ENCODE data around the gene PCDHA5. TPM values are rescaled to one million over a fixed set of nuclear protein-coding genes. Genes with fewer than 3 reads are reported as not detected.
A peak's percentile ranks its signal among the peaks of the same experiment; 100 is the strongest.
"Not testable (repeated sequence)": the region's sequence is repeated elsewhere in the genome, so short reads cannot be mapped to it uniquely, and the experiment has no call there.

PCDHA5 gene
- total RNA-seq, 1 experiment from 2014 or later: 0.33 TPM

DNA sequence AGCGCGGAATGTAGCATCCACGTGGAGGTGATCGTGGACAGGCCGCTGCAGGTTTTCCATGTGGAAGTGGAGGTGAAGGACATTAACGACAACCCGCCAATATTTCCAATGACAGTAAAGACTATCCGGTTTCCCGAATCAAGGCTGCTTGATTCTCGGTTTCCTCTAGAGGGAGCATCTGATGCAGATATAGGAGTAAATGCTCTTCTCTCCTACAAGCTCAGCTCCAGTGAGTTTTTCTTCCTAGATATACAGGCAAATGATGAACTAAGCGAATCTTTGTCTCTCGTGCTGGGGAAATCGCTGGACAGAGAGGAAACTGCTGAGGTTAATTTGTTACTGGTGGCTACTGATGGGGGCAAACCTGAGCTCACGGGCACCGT, 26.2 kb upstream of the PCDHA5 start:
- Histone ChIP-seq H3K4me1 (ENCODE audit: insufficient read depth, low read length) (no peaks in the 10 kb centered on the region), H2BK20ac (ENCODE audit: low read depth, low read length, poor library complexity, severe bottlenecking) (no peak overlapping the region), H2BK5ac (ENCODE audit: insufficient read length, low read length) (no peak overlapping the region), H3K14ac (ENCODE audit: insufficient read depth, low read length) (no peak overlapping the region), H4K20me1 (ENCODE audit: control insufficient read depth, insufficient read depth, insufficient read length) (no peaks in the 10 kb centered on the region), H2BK120ac (ENCODE audit: low read depth, low read length, poor library complexity, severe bottlenecking) (no peak overlapping the region), H3K9ac (ENCODE audit: extremely low read depth, insufficient read length, low read length) (no peak overlapping the region), H3K23me2 (ENCODE audit: insufficient read length, low read depth, low read length, poor library complexity, severe bottlenecking) (peaks cover 2% of the 10 kb centered on the region), H4K8ac (replicated peaks; ENCODE audit: insufficient read length, low read depth, low read length) (no peak overlapping the region), H2BK12ac (ENCODE audit: insufficient read length, low read depth, low read length) (no peak overlapping the region), H3K9me3 (ENCODE audit: control insufficient read depth, low read depth, low read length) (no peaks in the 10 kb centered on the region), H3K4me2 (ENCODE audit: insufficient read depth, insufficient read length, low read length) (peak overlapping the region; percentile 46), H4K5ac (ENCODE audit: insufficient read length, low read depth, low read length) (no peak overlapping the region), H2AFZ (ENCODE audit: low read length) (no peak overlapping the region), H3K27me3 (ENCODE audit: insufficient read depth, low read length) (no peaks in the 10 kb centered on the region), H3K79me1 (ENCODE audit: insufficient read depth, low read depth, low read length, poor library complexity, severe bottlenecking) (no peaks in the 10 kb centered on the region), H3K4ac (ENCODE audit: low read depth, low read length) (no peak overlapping the region), H2BK15ac (ENCODE audit: low read depth, low read length) (no peak overlapping the region), H3K23ac (ENCODE audit: insufficient read length, low read depth, low read length) (no peak overlapping the region), H3K27ac (ENCODE audit: insufficient read length, low read depth, low read length) (no peak overlapping the region), H3K56ac (ENCODE audit: insufficient read length, low read depth, low read length) (no peak overlapping the region), H3T11ph (ENCODE audit: low read length) (no peak overlapping the region), H2AK5ac (ENCODE audit: insufficient read length, low read length) (no peak overlapping the region), H3K79me2 (ENCODE audit: insufficient read depth, low read length) (no peaks in the 10 kb centered on the region), H4K91ac (ENCODE audit: insufficient read length, low read depth, low read length) (no peak overlapping the region), H3K18ac (ENCODE audit: insufficient read length, low read depth, low read length) (no peak overlapping the region)
- peaks cover 51 to 64% of the 10 kb centered on the region in 2 experiments for H3K9me3 Mint-ChIP-seq
- peak overlapping the region in 1 of 2 experiments; percentile 62; a peak in 2 of 5 replicates for H3K4me3 Mint-ChIP-seq
- H3K27me3 Mint-ChIP-seq (ENCODE audit: low read depth): no peaks in the 10 kb centered on the region
- H3K4me1 Mint-ChIP-seq: no peaks in the 10 kb centered on the region
- no peak overlapping the region for H3K27ac Mint-ChIP-seq
- WGBS (ENCODE audit: extremely low coverage, insufficient read length, low lambda C conversion rate): no CpG with 5 or more reads among the region's 15 CpGs
- TF ChIP-seq, protein P1, sequence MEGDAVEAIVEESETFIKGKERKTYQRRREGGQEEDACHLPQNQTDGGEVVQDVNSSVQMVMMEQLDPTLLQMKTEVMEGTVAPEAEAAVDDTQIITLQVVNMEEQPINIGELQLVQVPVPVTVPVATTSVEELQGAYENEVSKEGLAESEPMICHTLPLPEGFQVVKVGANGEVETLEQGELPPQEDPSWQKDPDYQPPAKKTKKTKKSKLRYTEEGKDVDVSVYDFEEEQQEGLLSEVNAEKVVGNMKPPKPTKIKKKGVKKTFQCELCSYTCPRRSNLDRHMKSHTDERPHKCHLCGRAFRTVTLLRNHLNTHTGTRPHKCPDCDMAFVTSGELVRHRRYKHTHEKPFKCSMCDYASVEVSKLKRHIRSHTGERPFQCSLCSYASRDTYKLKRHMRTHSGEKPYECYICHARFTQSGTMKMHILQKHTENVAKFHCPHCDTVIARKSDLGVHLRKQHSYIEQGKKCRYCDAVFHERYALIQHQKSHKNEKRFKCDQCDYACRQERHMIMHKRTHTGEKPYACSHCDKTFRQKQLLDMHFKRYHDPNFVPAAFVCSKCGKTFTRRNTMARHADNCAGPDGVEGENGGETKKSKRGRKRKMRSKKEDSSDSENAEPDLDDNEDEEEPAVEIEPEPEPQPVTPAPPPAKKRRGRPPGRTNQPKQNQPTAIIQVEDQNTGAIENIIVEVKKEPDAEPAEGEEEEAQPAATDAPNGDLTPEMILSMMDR (conservative IDR thresholded peaks at IDR 0.05): peak; percentile 59
- DNase-seq: peak; percentile 44
- H3K36me3 Mint-ChIP-seq (ENCODE audit: insufficient read depth in 1 of 3, low read depth in 3 of 3): peaks cover 0 to 31% (median 13%) of the 10 kb centered on the region in 3 experiments; a peak in 6 of 7 replicates

DNA sequence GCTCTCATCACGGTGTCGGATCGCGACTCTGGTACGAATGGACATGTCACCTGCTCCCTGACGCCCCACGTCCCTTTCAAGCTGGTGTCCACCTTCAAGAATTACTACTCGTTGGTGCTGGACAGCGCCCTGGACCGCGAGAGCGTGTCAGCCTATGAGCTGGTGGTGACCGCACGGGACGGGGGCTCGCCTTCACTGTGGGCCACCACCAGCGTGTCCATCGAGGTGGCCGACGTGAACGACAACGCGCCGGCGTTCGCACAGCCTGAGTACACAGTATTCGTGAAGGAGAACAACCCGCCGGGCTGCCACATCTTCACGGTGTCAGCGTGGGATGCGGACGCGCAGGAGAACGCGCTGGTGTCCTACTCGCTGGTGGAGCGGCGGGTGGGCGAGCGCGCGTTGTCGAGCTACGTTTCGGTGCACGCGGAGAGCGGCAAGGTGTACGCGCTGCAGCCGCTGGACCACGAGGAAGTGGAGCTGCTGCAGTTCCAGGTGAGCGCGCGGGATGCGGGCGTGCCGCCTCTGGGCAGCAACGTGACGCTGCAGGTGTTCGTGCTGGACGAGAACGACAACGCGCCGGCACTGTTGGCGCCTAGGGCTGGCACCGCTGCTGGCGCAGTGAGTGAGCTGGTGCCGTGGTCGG, 25.2 kb upstream of the PCDHA5 start:
- H3K4me2 ChIP-seq (ENCODE audit: insufficient read depth, insufficient read length, low read length); H2BK20ac ChIP-seq (ENCODE audit: low read depth, low read length, poor library complexity, severe bottlenecking); H4K20me1 ChIP-seq (ENCODE audit: control insufficient read depth, insufficient read depth, insufficient read length); H4K5ac ChIP-seq (ENCODE audit: insufficient read length, low read depth, low read length); H2AFZ ChIP-seq (ENCODE audit: low read length); H3K23me2 ChIP-seq (ENCODE audit: insufficient read length, low read depth, low read length, poor library complexity, severe bottlenecking); H3K79me2 ChIP-seq (ENCODE audit: insufficient read depth, low read length); H3K4me3 Mint-ChIP-seq; H3K4me1 Mint-ChIP-seq; H2BK5ac ChIP-seq (ENCODE audit: insufficient read length, low read length); H3K79me1 ChIP-seq (ENCODE audit: insufficient read depth, low read depth, low read length, poor library complexity, severe bottlenecking); H3K27me3 ChIP-seq (ENCODE audit: insufficient read depth, low read length); H4K91ac ChIP-seq (ENCODE audit: insufficient read length, low read depth, low read length); H3K4ac ChIP-seq (ENCODE audit: low read depth, low read length); H3K27me3 Mint-ChIP-seq (ENCODE audit: low read depth); H3T11ph ChIP-seq (ENCODE audit: low read length); H3K4me1 ChIP-seq (ENCODE audit: insufficient read depth, low read length); H3K23ac ChIP-seq (ENCODE audit: insufficient read length, low read depth, low read length); H2BK120ac ChIP-seq (ENCODE audit: low read depth, low read length, poor library complexity, severe bottlenecking); H3K9me3 ChIP-seq (ENCODE audit: control insufficient read depth, low read depth, low read length); H3K27ac Mint-ChIP-seq; DNase-seq; H3K27ac ChIP-seq (ENCODE audit: insufficient read length, low read depth, low read length); H2BK15ac ChIP-seq (ENCODE audit: low read depth, low read length); H3K18ac ChIP-seq (ENCODE audit: insufficient read length, low read depth, low read length); H3K9ac ChIP-seq (ENCODE audit: extremely low read depth, insufficient read length, low read length); H3K56ac ChIP-seq (ENCODE audit: insufficient read length, low read depth, low read length); H4K8ac ChIP-seq (replicated peaks; ENCODE audit: insufficient read length, low read depth, low read length); H3K14ac ChIP-seq (ENCODE audit: insufficient read depth, low read length); H2AK5ac ChIP-seq (ENCODE audit: insufficient read length, low read length); H2BK12ac ChIP-seq (ENCODE audit: insufficient read length, low read depth, low read length): not testable (repeated sequence)
- peaks cover 50 to 64% of the 10 kb centered on the region in 2 experiments for H3K9me3 Mint-ChIP-seq
- whole genome bisulfite sequencing (ENCODE audit: extremely low coverage, insufficient read length, low lambda C conversion rate): no CpG with 5 or more reads among the region's 72 CpGs
- peaks cover 0 to 39% (median 18%) of the 10 kb centered on the region in 3 experiments for H3K36me3 Mint-ChIP-seq (ENCODE audit: insufficient read depth in 1 of 3, low read depth in 3 of 3)

Measured in H9 (cell line).